T-helper 17 cell (primary cell): Measurements from ENCODE around the gene CACNG6. TPM values are rescaled to one million over a fixed set of nuclear protein-coding genes. Genes with fewer than 3 reads are reported as not detected.
"Not testable (repeated sequence)": the region's sequence is repeated elsewhere in the genome, so short reads cannot be mapped to it uniquely, and the experiment has no call there.

Experiments
- ATAC-seq: fragments of 150-1000 bp; cut with Tn5 transposase; 2 replicates; pipeline ENCODE4 v1.10.0; 2021; ENCODE audit warnings: mild to moderate bottlenecking, moderate library complexity
- DNase-seq, 3 donors: peaks; one replicate each; pipeline versions ENCODE4 v3.0.0 to v3.0.0-alpha.2; 2020 to 2021
- H3K9me3 ChIP-seq: one replicate; pipeline ENCODE4 v1.7.0; 2013; ENCODE audit warnings: low read length, mild to moderate bottlenecking; ENCODE audit not compliant: control insufficient read depth, poor library complexity, severe bottlenecking
- H3K27ac Mint-ChIP-seq: one replicate; pipeline ENCODE4 v1.8.0; 2022; ENCODE audit warnings: mild to moderate bottlenecking, moderate library complexity, mixed read lengths
- H3K27me3 Mint-ChIP-seq: one replicate; pipeline ENCODE4 v1.8.0; 2022; ENCODE audit warnings: mixed read lengths
- H3K36me3 Mint-ChIP-seq: one replicate; pipeline ENCODE4 v1.8.0; 2022; ENCODE audit warnings: low read depth, mixed read lengths
- H3K4me1 Mint-ChIP-seq: one replicate; pipeline ENCODE4 v1.8.0; 2022; ENCODE audit warnings: mild to moderate bottlenecking, mixed read lengths
- H3K4me3 Mint-ChIP-seq: one replicate; pipeline ENCODE4 v1.8.0; 2022; ENCODE audit warnings: mild to moderate bottlenecking, moderate library complexity, mixed read lengths
- total RNA-seq, 4 donors: library from RNA in 2 of 4; stranded (reverse) in 2 of 4; gene quantifications; one replicate each; pipeline ENCODE4 v1.2.3 and lab custom pipeline; 2022 to 2026

Gene CACNG6
- total RNA-seq, result not detected
- 0 reads per million in 2 donors for total RNA-seq (lab: John Stamatoyannopoulos, UW)

DNA sequence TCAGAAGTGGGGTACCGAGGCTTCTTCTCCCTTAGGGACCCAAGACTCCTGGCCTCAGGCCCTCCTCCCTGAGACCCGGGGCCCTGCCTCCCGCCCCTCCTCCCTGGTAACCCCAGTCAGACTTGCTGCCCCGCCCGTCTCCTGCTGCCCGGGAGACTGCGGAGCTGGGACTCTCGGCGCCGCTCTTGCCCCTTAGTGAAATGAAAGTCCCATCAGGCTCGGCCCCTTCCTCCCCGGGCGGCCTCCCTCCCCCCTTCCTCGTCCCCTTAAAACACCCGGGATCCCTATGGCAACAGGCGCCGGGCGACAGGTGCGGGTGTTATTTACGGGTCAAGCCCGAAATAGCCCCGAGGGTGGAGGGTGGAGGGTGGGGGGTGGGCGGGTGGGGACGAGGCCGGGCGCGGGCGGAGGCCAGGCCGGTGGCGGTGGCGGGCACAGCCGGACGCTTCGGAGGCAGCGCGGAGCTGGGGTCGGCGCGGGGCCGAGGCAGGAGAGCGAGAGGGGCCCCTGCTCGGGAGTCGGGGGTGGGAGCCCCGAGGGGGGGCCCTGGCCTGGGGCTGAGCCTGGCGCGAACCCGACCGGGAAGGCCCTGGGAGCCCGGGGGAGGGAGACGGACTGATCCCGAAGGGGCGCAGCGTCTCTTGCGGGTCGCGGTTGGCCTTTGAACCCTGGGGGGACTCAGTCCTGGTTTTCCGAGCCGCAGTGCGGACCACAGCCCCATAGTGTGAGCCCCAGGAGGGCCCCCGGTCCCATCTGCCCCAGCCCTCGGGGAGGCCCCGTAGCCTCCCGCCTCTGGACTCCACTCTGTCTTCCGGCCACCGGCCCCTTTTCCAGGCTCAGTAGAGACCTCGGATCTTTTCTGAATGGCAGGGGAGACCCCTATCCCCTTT is at the start of gene CACNG6:
TSS of gene CACNG6 (plus strand) at position 414 of the 890 bp plus-strand sequence. CDS start 1,241 bp downstream, outside the sequence.
- peaks cover 42% of the 10 kb centered on the region for H3K27me3 Mint-ChIP-seq
- ATAC-seq, result no peak
- H3K4me3 Mint-ChIP-seq, result peak within 1 kb of the TSS; percentile 75

GRCh38 chr19:53942001-53942786 is 49.2 kb upstream of the CACNG6 start:
- peaks cover 68% of the 10 kb centered on the region for H3K27me3 Mint-ChIP-seq
- no peak for DNase-seq
- no peaks in the 10 kb centered on the region for H3K9me3 ChIP-seq
- peaks cover 6% of the 10 kb centered on the region for H3K4me1 Mint-ChIP-seq
- H3K36me3 Mint-ChIP-seq, result peaks cover 16% of the 10 kb centered on the region
- ATAC-seq, result no peak
- H3K4me3 Mint-ChIP-seq, result no peak overlapping the region
- H3K27ac Mint-ChIP-seq, result no peak overlapping the region

More for the DNA sequence above, at the start of gene CACNG6:
- Mint-ChIP-seq H3K4me1 (peaks cover 7% of the 10 kb centered on the region), H3K27ac (no peak within 1 kb of the TSS), H3K36me3 (peaks cover 5% of the 10 kb centered on the region)
- no peak for DNase-seq
- H3K9me3 ChIP-seq, result no peaks in the 10 kb centered on the region

DNA sequence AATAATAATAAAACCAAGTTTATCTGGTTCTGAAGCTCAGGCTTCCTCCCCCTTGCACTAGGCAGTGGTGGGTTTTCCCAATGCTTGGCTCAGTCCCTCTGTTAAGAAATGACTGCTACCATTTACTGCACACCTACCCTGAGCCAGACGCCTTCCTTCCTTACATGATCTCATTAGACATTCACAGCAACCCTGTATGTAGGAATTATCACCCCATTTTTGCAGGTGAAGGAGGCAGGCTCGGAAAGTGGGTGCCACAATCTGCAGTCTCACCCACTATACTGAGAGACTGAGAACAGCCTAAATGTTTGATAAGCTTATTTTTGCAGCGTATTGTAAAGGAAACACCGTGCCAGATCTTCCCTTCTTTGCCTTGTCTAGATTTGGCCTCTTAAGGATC is 47.0 kb upstream of the CACNG6 start:
- H3K36me3 Mint-ChIP-seq, result peaks cover 14% of the 10 kb centered on the region
- ATAC-seq (no peak), DNase-seq (no peak)
- peaks cover 65% of the 10 kb centered on the region for H3K27me3 Mint-ChIP-seq
- H3K4me3 Mint-ChIP-seq, result no peak overlapping the region
- peaks cover 6% of the 10 kb centered on the region for H3K4me1 Mint-ChIP-seq
- H3K9me3 ChIP-seq, result no peaks in the 10 kb centered on the region
- H3K27ac Mint-ChIP-seq, result no peak overlapping the region

- no peak overlapping the region for H3K27ac Mint-ChIP-seq
- no peaks in the 10 kb centered on the region for H3K9me3 ChIP-seq
- no peak for ATAC-seq
- no peak overlapping the region for H3K4me3 Mint-ChIP-seq
- H3K27me3 Mint-ChIP-seq, result peaks cover 60% of the 10 kb centered on the region
- H3K36me3 Mint-ChIP-seq, result peaks cover 14% of the 10 kb centered on the region
- H3K4me1 Mint-ChIP-seq, result peaks cover 6% of the 10 kb centered on the region
- no peak for DNase-seq
These were observed 46.5 kb upstream of the CACNG6 start for GRCh38 chr19:53944933-53945332.

DNA sequence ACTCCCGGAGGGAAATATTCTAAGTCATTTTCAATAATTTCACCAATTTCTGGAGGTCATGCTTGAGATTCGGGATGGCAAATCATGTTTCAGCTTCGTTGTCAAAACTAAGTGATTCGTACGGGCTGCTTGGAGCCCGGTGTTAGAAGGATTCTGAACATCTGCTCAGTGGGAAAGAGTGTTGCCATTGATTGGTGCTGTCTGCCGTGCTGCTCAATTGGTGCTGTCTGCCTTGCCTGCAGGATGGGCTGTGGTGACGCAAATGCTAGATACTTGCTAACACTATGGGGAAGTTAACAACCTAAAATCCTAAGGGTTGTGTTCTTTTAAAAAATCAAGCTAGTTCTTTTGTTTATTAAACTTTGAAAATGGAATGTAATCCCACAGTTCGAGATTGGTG is 46.0 kb upstream of the CACNG6 start:
- peaks cover 55% of the 10 kb centered on the region for H3K27me3 Mint-ChIP-seq
- H3K4me1 Mint-ChIP-seq, result peaks cover 6% of the 10 kb centered on the region
- no peak overlapping the region for H3K27ac Mint-ChIP-seq

DNA sequence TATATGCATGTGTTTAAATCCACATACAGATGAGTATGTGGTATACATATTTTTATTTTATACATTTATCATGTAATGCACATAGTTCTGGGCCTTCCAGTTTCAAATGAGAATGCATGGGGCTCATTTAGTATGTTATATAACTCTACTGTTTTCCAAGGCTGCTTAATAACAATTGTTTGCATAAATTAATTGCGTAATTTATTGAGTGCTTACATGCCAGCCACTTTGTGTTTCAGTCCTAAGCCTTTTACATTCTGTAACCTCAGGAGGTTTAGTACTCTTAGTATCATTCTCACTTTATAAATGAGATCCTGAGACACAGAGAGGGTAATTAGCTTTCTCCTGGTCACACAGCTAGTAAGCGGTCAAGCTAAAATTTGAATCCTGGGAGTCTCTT is 45.4 kb upstream of the CACNG6 start:
- H3K4me3 Mint-ChIP-seq, result no peak overlapping the region
- peaks cover 50% of the 10 kb centered on the region for H3K27me3 Mint-ChIP-seq
- DNase-seq (no peak), ATAC-seq (no peak)
- peaks cover 6% of the 10 kb centered on the region for H3K4me1 Mint-ChIP-seq
- H3K27ac Mint-ChIP-seq, result no peak overlapping the region
- no peaks in the 10 kb centered on the region for H3K9me3 ChIP-seq
- H3K36me3 Mint-ChIP-seq, result peaks cover 10% of the 10 kb centered on the region

More for the DNA sequence above, 46.0 kb upstream of the CACNG6 start:
- no peaks in the 10 kb centered on the region for H3K9me3 ChIP-seq
- ATAC-seq (no peak), DNase-seq (no peak)
- Mint-ChIP-seq H3K4me3 (no peak overlapping the region), H3K36me3 (peaks cover 12% of the 10 kb centered on the region)

DNA sequence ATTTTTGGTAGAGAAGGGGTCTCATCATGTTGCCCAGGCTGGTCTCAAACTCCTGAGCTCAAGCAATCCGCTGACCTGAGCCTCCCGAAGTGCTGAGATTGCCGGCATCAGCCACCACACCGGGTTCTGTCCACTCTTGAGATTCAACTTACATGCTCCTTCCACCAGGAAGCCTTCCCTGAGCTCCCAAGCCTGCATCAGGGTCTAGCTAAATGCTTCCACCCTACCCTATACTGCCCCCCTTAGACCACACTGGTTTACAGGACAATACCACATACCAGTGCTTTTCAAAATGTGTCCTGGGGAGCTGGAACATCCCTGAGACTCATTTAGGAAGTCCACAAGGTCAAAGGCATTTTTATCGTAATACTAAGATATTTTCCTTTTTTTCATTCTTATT is 43.8 kb upstream of the CACNG6 start:
- Mint-ChIP-seq H3K27ac (no peak overlapping the region), H3K36me3 (peaks cover 7% of the 10 kb centered on the region), H3K27me3 (peaks cover 51% of the 10 kb centered on the region), H3K4me3 (no peak overlapping the region), H3K4me1 (peaks cover 5% of the 10 kb centered on the region)
- DNase-seq (no peak), ATAC-seq (no peak)
- H3K9me3 ChIP-seq, result no peaks in the 10 kb centered on the region

- not testable (repeated sequence) for DNase-seq, H3K9me3 ChIP-seq, H3K27ac Mint-ChIP-seq, H3K4me1 Mint-ChIP-seq, H3K36me3 Mint-ChIP-seq, H3K4me3 Mint-ChIP-seq, ATAC-seq
- H3K27me3 Mint-ChIP-seq, result peaks cover 50% of the 10 kb centered on the region
These were observed 42.8 kb upstream of the CACNG6 start for GRCh38 chr19:53948611-53949010.

DNA sequence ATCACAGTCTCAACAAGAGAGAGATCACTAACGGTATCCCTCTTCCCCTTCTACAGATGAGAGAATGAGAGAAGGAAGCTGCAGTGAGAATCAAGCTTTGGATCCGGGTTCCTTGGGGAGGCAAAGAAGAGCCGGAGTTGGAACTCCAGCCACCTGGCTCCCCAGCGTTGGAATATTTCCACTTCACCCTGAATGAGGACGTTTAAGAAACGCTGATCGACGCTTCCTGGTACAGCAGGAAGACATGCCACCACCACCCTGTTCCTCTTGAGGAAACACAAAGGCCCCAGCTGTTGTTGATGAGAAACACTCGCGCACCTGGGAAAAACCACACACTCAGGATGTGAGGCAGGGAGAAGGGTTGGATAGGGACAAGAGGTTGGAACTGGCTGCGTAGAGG is 40.0 kb upstream of the CACNG6 start:
- no peak overlapping the region for H3K27ac Mint-ChIP-seq

DNA sequence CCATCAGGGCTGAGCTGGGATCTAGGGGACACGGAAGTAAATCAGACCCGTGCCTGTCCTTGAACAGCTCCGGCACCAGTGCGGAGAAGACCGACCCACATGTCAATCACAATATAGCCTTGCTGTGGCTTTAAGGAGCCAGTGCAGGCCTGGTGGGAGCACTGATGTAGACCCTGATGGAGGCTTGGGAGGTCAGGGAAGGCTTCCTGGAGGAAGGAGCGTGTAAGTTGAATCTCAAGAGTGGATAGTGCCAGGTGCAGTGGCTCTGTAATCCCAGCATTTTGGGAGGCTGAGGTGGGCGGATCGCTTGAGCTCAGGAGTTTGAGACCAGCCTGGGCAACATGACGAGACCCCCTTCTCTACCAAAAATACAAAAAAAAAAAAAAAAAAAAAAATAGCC is 39.5 kb upstream of the CACNG6 start:
- no peak for ATAC-seq
- Mint-ChIP-seq H3K36me3 (peaks cover 2% of the 10 kb centered on the region), H3K4me3 (no peak overlapping the region), H3K4me1 (peaks cover 4% of the 10 kb centered on the region), H3K27me3 (peaks cover 51% of the 10 kb centered on the region), H3K27ac (no peak overlapping the region)
- no peak for DNase-seq
- no peaks in the 10 kb centered on the region for H3K9me3 ChIP-seq

More for the DNA sequence above, 40.0 kb upstream of the CACNG6 start:
- peaks cover 48% of the 10 kb centered on the region for H3K27me3 Mint-ChIP-seq
- peaks cover 2% of the 10 kb centered on the region for H3K36me3 Mint-ChIP-seq
- ATAC-seq (no peak), DNase-seq (no peak)
- no peaks in the 10 kb centered on the region for H3K9me3 ChIP-seq
- H3K4me3 Mint-ChIP-seq, result no peak overlapping the region
- peaks cover 4% of the 10 kb centered on the region for H3K4me1 Mint-ChIP-seq

- Mint-ChIP-seq H3K27ac (no peak overlapping the region), H3K4me1 (peaks cover 4% of the 10 kb centered on the region), H3K27me3 (peaks cover 54% of the 10 kb centered on the region), H3K4me3 (no peak overlapping the region), H3K36me3 (no peaks in the 10 kb centered on the region)
- H3K9me3 ChIP-seq, result no peaks in the 10 kb centered on the region
- no peak for ATAC-seq
- no peak for DNase-seq
These were observed 38.1 kb upstream of the CACNG6 start for GRCh38 chr19:53953383-53953782.

DNA sequence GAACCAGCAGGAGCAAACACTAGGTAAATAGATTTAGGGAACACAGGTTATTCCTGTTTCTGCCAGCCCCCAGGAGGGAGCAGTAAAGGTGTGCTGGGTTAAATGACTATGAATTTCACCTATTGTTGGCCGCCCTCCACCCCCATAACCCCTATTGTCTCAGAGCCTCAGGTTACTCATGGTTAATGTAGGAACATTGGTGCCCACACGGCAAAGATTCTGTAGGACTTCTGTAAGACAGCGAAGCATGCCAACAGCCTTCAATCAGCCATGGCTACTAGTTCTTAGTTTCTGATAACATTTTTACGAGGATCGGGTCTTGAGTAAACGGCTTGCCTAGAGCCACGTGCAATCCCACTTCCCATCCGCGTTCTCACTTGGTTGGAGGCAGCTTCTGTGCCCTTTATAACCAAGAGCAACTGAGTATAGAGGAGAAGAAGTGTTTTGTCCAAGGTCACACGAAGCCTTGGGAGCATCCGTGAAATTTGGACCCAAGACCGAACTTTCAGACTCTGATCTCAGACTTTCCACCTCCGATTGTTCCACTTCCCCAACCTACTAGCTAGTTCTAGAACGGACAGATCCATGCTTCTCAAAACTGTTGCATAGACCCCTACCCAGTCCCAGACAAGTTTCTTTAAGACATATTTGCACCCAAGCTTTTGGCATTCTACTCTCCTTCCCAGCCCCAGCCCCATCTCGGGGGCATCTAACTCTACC is 33.8 kb upstream of the CACNG6 start:
- Mint-ChIP-seq H3K36me3 (peaks cover 17% of the 10 kb centered on the region), H3K4me3 (no peak overlapping the region), H3K27me3 (peaks cover 70% of the 10 kb centered on the region), H3K4me1 (peaks cover 16% of the 10 kb centered on the region), H3K27ac (no peak overlapping the region)
- no peak for DNase-seq
- no peaks in the 10 kb centered on the region for H3K9me3 ChIP-seq
- no peak for ATAC-seq

DNA sequence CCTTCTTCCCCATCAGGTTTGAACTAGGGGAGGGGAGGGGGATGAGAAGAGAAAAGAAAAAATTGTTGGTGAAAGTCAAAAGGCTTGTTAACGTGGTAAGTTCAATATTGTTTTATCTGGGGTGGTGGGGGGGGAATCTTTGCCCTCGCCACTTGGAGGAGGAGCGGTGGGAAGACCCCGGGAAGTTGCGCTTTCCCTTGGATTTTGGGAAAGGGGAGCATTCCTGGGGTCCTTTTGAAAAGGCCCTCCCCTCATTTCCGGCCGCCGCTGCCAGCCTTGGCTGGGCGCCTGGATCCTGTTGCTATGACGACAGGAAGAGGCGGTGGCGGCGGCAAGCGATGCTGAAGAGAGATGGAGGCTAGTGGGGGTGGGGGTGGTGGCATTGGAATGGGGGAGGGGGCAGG is 33.3 kb upstream of the CACNG6 start:
- H3K9me3 ChIP-seq, result no peaks in the 10 kb centered on the region
- H3K27ac Mint-ChIP-seq, result no peak overlapping the region
- no peak overlapping the region for H3K4me3 Mint-ChIP-seq
- peaks cover 16% of the 10 kb centered on the region for H3K4me1 Mint-ChIP-seq
- DNase-seq (no peak), ATAC-seq (no peak)
- peaks cover 69% of the 10 kb centered on the region for H3K27me3 Mint-ChIP-seq
- peaks cover 17% of the 10 kb centered on the region for H3K36me3 Mint-ChIP-seq
